WTC11 (cell line): ENCODE data around the gene GTF2H3.
A peak's percentile ranks its signal among the peaks of the same experiment; 100 is the strongest.

Experiments used
- ESRRA ChIP-seq: sonication (generic); formaldehyde crosslinking; IDR thresholded peaks from 2 replicates; pipeline ENCODE4 v1.8.1; 2022; ENCODE audit warnings: mild to moderate bottlenecking, missing genetic modification reagents, borderline replicate concordance
- GABPB1 ChIP-seq: sonication (generic); formaldehyde crosslinking; IDR thresholded peaks from 2 replicates; pipeline ENCODE4 v1.8.1; 2023; ENCODE audit warnings: mild to moderate bottlenecking, missing genetic modification reagents
- JUN ChIP-seq: sonication (generic); formaldehyde crosslinking; IDR thresholded peaks from 2 replicates; pipeline ENCODE4 v1.8.0; 2023; ENCODE audit warnings: mild to moderate bottlenecking, missing genetic modification reagents
- ZNF121 ChIP-seq: sonication (generic); formaldehyde crosslinking; IDR thresholded peaks from 2 replicates; pipeline ENCODE4 v1.8.0; 2023; ENCODE audit warnings: missing genetic modification reagents
- TF ChIP-seq, protein P1 (sequence below): fragments of 200-600 bp; IDR thresholded peaks from 2 replicates; pipeline ENCODE4 v1.8.0; 2022; ENCODE audit warnings: antibody characterized with exemption
- TF ChIP-seq, protein P2 (sequence below): sonication (generic); formaldehyde crosslinking; IDR thresholded peaks from 2 replicates; pipeline ENCODE4 v1.8.1; 2022; ENCODE audit warnings: low read depth, missing genetic modification reagents, borderline replicate concordance

DNA sequence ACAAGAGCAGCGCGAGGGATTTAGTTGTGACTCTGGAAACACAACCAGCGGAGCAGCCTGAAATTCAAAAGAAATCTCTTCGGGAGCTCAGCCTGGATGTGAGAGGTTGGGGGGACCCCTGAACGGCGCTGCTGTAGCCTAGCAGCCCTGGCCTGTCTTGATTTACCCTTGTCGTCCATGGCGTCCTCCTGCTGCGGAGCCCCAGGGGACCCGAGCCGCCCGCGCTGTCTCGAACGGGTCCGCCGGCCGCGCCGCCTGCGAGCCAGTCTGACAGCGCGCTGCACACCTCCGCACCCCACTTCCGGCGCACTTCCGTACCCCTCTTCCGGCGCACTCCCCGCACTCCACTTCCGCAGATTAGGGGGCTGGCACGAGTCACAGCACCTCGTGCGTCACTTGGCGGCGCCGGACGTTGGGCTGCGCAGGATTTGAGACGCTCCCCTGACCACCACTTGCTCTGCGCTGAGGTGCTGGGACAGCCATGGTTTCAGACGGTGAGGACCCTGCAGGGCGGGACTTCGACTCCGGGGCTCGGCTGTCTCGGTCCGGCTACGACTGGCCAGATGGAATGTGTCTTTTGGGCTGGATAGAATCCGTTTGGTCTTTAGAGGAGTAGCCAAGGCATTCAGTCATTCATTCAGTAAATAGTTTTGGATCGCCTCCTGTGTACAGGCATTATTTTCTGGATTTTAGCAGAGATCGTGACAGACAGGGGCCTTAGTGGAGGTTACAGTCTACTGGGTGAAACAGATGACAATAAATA is at the start of gene GTF2H3, which contains the start of gene EIF2B1:
- TF ChIP-seq, protein P1, sequence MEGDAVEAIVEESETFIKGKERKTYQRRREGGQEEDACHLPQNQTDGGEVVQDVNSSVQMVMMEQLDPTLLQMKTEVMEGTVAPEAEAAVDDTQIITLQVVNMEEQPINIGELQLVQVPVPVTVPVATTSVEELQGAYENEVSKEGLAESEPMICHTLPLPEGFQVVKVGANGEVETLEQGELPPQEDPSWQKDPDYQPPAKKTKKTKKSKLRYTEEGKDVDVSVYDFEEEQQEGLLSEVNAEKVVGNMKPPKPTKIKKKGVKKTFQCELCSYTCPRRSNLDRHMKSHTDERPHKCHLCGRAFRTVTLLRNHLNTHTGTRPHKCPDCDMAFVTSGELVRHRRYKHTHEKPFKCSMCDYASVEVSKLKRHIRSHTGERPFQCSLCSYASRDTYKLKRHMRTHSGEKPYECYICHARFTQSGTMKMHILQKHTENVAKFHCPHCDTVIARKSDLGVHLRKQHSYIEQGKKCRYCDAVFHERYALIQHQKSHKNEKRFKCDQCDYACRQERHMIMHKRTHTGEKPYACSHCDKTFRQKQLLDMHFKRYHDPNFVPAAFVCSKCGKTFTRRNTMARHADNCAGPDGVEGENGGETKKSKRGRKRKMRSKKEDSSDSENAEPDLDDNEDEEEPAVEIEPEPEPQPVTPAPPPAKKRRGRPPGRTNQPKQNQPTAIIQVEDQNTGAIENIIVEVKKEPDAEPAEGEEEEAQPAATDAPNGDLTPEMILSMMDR = no peak
- peak; percentile 95 for TF ChIP-seq GABPB1 (CRISPR knock-in tag)
- TF ChIP-seq, protein P2, sequence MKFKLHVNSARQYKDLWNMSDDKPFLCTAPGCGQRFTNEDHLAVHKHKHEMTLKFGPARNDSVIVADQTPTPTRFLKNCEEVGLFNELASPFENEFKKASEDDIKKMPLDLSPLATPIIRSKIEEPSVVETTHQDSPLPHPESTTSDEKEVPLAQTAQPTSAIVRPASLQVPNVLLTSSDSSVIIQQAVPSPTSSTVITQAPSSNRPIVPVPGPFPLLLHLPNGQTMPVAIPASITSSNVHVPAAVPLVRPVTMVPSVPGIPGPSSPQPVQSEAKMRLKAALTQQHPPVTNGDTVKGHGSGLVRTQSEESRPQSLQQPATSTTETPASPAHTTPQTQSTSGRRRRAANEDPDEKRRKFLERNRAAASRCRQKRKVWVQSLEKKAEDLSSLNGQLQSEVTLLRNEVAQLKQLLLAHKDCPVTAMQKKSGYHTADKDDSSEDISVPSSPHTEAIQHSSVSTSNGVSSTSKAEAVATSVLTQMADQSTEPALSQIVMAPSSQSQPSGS (CRISPR knock-in tag) = no peak
- TF ChIP-seq JUN (CRISPR knock-in tag) = no peak
- no peak for TF ChIP-seq ESRRA (CRISPR knock-in tag)
- no peak for TF ChIP-seq ZNF121 (CRISPR knock-in tag)
